WI38 (cell line): Measurements from ENCODE around the gene PPA1.
"Not testable (repeated sequence)": the region's sequence is repeated elsewhere in the genome, so short reads cannot be mapped to it uniquely, and the experiment has no call there.

Experiments used
- H3K4me3 ChIP-seq: 2 replicates; pipeline ENCODE4 v1.5.1; 2011; ENCODE audit warnings: low read depth, mild to moderate bottlenecking, control low read depth, low read length
- TF ChIP-seq, protein P1 (sequence below): IDR thresholded peaks from 2 replicates; pipeline ENCODE4 v1.5.1; 2012; ENCODE audit warnings: low read depth, mild to moderate bottlenecking, control low read depth, low read length

Gene PPA1

DNA sequence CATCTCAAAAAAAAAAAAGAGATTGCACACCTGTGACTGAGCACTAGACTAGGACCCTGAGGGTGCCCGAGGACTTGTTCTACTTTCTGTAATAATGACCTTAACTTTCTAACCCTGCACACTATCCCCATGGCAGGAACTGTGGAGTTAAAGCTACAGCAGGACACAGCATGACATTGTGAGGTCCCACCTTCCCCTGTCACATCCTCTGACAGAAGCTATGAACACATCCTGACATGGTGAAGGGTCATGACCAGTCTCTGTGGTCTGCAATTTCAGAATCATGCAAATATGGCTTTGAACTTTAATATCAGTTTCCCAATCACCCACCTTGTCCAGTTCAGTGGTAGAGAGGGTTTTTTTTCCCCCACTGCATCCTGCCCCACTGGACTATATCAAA lies 44.5 kb downstream of the PPA1 start:
- TF ChIP-seq, protein P1, sequence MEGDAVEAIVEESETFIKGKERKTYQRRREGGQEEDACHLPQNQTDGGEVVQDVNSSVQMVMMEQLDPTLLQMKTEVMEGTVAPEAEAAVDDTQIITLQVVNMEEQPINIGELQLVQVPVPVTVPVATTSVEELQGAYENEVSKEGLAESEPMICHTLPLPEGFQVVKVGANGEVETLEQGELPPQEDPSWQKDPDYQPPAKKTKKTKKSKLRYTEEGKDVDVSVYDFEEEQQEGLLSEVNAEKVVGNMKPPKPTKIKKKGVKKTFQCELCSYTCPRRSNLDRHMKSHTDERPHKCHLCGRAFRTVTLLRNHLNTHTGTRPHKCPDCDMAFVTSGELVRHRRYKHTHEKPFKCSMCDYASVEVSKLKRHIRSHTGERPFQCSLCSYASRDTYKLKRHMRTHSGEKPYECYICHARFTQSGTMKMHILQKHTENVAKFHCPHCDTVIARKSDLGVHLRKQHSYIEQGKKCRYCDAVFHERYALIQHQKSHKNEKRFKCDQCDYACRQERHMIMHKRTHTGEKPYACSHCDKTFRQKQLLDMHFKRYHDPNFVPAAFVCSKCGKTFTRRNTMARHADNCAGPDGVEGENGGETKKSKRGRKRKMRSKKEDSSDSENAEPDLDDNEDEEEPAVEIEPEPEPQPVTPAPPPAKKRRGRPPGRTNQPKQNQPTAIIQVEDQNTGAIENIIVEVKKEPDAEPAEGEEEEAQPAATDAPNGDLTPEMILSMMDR: no peak
- no peak overlapping the region for H3K4me3 ChIP-seq

DNA sequence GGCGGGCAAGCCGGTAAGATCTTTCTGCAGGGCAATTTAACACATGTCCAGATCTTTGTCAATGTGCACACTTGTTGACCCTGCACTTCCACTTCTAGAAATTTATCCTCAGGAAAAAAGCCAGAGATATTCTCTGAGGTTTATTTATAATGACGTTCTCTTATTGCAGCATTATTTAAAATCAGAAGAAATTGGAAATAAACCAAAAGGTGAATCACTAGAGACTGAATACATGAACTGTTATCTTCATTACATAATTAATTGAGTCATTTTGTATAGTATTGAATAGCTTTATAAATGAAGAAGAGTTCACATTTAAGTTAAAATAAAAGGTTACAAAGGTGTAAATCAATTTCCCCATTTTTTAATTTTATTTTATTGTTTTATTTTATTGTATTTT lies 46.7 kb downstream of the PPA1 start:
- no peak overlapping the region for H3K4me3 ChIP-seq
- TF ChIP-seq, protein P1: no peak

DNA sequence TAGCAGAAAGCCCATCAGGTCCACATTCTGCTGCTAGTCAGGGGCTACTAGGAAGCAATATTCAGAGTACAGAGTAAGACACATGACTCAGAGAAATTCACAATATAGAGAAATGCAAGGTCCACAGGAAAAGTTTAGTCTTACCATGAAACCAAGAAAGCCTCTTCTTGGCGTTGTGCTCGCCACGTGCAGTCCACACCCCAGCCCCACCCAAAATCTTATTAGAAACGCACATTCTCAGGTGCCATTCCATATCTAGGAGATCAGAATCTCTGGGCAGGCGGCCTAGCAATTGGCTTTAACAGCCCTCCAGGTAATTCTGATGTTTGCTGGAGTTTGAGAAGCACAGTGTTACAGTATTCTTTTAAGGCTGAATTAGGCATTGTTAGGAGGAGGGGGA lies 47.1 kb downstream of the PPA1 start:
- H3K4me3 ChIP-seq: no peak overlapping the region
- TF ChIP-seq, protein P1: no peak

DNA sequence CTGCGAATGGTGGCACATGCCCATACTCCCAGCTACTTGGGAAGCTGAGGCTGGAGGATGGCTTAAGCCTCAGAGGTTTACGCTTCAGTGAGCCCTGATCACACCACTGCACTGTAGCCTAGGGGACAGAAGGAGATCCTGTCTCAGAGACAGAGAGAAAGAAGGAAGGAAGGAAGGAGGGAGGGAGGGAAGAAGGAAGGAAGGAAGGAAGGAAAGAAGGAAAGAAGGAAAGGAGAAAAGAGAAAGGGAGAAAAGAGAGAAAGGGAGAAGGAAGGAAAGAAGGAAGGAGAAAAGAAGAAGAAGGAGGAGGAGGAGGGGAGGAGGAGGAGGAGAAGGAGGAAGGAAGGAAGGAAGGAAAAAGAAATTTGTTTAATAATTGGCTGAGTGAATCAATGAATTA lies 49.9 kb downstream of the PPA1 start:
- no peak overlapping the region for H3K4me3 ChIP-seq
- TF ChIP-seq, protein P1: no peak

DNA sequence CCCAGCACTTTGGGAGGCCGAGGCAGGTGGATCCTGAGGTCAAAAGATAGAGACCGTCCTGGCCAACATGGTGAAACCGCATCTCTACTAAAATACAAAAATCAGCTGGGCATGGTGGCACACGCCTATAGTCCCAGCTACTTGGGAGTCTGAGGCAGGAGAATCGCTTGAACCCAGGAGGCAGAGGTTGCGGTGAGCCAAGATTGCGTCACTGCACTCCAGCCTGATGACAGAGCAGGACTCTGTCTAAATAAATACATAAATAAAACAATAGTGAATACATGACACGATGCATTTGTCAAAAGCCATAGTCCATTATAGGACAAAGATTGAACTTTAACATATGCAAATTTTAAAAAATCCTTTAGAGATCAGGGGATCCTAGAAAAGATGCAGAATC lies 54.0 kb downstream of the PPA1 start:
- not testable (repeated sequence) for H3K4me3 ChIP-seq

DNA sequence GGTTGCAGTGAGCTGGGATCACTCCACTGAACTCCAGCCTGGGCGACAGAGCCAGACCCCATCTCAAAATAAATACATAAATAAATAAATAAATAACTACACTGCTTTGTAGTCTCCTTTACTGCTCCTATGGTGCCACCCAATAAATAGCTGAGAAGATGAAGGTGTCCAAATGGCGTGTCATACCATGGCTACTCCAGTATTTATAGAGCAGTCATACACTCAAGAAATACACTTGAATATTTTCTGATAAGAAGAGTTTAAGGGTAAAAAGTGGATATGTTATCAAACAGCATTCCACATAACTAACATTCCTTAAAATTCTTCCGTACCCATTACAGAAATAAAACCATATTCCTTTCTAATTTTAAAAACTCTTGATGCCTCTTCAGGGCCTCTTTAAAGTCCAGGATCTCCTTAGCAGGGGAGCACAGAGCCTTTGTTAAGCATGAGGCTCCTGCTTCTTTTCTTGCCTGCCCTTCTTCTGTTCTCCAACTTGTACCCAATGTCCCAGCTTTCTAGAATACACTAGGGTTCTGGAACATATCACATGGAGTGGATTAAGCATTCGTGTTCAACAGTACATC lies 55.0 kb downstream of the PPA1 start:
- no peak overlapping the region for H3K4me3 ChIP-seq
- TF ChIP-seq, protein P1: no peak

DNA sequence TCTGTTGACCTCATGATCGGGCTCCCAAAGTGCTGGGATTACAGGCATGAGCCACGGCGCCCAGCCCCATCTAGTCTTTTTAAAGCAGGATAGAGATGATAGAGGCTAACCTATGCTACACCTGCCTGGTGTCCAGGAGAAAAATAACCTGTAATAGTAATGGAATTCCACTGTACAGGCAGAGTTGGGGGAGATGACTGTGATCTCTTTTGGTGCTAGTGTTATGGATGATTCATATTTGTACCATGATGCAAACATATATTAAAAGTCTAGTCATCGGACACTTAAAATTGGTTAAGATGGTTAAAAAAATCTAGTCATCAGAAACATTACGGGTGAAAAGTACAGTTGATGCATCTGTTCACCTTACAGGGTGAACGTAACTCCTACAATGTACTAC lies 56.8 kb downstream of the PPA1 start:
- TF ChIP-seq, protein P1: no peak
- H3K4me3 ChIP-seq: no peak overlapping the region

DNA sequence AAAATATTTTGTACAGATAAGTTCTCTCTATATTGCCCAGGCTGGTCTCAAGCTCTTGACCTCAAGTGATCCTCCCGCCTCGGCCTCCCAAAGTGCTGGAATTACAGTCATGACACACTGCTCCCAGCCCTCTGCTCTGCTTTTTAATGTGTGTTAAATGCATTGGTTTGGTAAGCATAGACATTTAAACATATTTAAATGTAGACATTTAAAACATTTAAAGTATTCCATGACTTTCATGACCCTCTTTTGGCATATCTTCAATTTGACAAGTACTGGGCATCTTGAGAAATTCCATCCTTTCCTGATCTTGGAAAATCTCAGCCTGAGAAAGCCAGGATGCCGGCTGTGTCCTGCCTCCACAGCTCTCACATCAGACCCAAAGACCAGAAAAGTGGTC lies 57.7 kb downstream of the PPA1 start:
- TF ChIP-seq, protein P1: no peak

More for the DNA sequence above, 57.7 kb downstream of the PPA1 start:
- no peak overlapping the region for H3K4me3 ChIP-seq
